Prostate gland (tissue), 2 donors: ENCODE measurements around the gene LAMTOR2.

Experiments used
- CTCF ChIP-seq, 4 experiments: fragments of 200-600 bp in 2 of 4; fragments of 450-650 bp in 2 of 4; sonication (generic) in 2 of 4; IDR thresholded peaks; 1 replicate in 3 of 4; 2 replicates in 1 of 4; pipeline ENCODE4 v1.5.1; 2016 to 2019; ENCODE audit warnings: antibody characterized with exemption in 4 of 4, mild to moderate bottlenecking in 2 of 4, moderate library complexity in 2 of 4
- POLR2A ChIP-seq: fragments of 450-650 bp; IDR thresholded peaks from one replicate; pipeline ENCODE4 v1.6.1; 2016; ENCODE audit warnings: antibody characterized with exemption, mild to moderate bottlenecking
- POLR2AphosphoS5 ChIP-seq: sonication (generic); formaldehyde crosslinking; IDR thresholded peaks from one replicate; pipeline ENCODE4 v1.6.1; 2017; ENCODE audit warnings: antibody characterized with exemption

- TF ChIP-seq POLR2A, result no peak
- no peak for TF ChIP-seq CTCF (IDR thresholded peaks at IDR 0.05)
- no peak for TF ChIP-seq POLR2AphosphoS5
Observed at GRCh38 chr1:156050376-156050775, 4.2 kb upstream of the LAMTOR2 start.
